ENCODE data around the gene RAD52.

- TF ChIP-seq CTCF (conservative IDR thresholded peaks at IDR 0.05; ENCODE audit: low read depth, low read length) (no peak), EZH2 (IDR thresholded peaks at IDR 0.05; ENCODE audit: borderline replicate concordance, low read depth, low read length, poor library complexity, severe bottlenecking) (no peak)
These were observed 53.5 kb downstream of the RAD52 start for GRCh38 chr12:896031-896430.

Data from A673 (cell line).